Upper lobe of left lung (tissue), 4 donors: ENCODE results near the gene PTPRD.

Experiments
- CTCF ChIP-seq, 6 experiments: fragments of 450-650 bp in 4 of 6; fragments of 200-600 bp in 2 of 6; sonication (generic) in 2 of 6; IDR thresholded peaks; one replicate each; pipeline ENCODE4 v1.5.1; 2016 to 2019; ENCODE audit warnings: antibody characterized with exemption in 6 of 6
- POLR2A ChIP-seq, 4 donors: fragments of 450-650 bp; IDR thresholded peaks; one replicate each; pipeline ENCODE4 v1.5.1; 2016 to 2017; ENCODE audit warnings: antibody characterized with exemption in 4 of 4, mild to moderate bottlenecking in 2 of 4
- POLR2AphosphoS5 ChIP-seq, 2 donors: sonication (generic); formaldehyde crosslinking; IDR thresholded peaks; one replicate each; pipeline ENCODE4 v1.5.1; 2017; ENCODE audit warnings: antibody characterized with exemption in 2 of 2

GRCh38 chr9:10036095-10036494 is 576.7 kb downstream of the PTPRD start:
- TF ChIP-seq POLR2AphosphoS5 (IDR thresholded peaks at IDR 0.05) (no peak), POLR2A (IDR thresholded peaks at IDR 0.05) (no peak), CTCF (IDR thresholded peaks at IDR 0.05) (no peak)
